NB4 (cell line): Measurements from ENCODE around the gene MACROD2.

ENCODE experiments used
- DNase-seq: peaks from one replicate; pipeline ENCODE4 v3.0.0; 2010; ENCODE audit warnings: low read depth
- H3K4me3 ChIP-seq: one replicate; pipeline ENCODE4 v1.5.1; 2011; ENCODE audit warnings: mild to moderate bottlenecking, low read depth, low read length, moderate library complexity
- CTCF ChIP-seq: IDR thresholded peaks from one replicate; pipeline ENCODE4 v1.5.1; 2012; ENCODE audit warnings: low read depth, low read length
- MAX ChIP-seq: IDR thresholded peaks from 2 replicates; pipeline ENCODE4 v1.6.1; 2011; ENCODE audit warnings: low read depth, low read length
- MYC ChIP-seq: IDR thresholded peaks from 2 replicates; pipeline ENCODE4 v1.6.1; 2011; ENCODE audit warnings: low read depth, low read length
- POLR2A ChIP-seq: IDR thresholded peaks from 2 replicates; pipeline ENCODE4 v1.6.1; 2011; ENCODE audit warnings: mild to moderate bottlenecking; ENCODE audit not compliant: insufficient read length; ENCODE audit errors: extremely low read depth

MACROD2 gene

DNA sequence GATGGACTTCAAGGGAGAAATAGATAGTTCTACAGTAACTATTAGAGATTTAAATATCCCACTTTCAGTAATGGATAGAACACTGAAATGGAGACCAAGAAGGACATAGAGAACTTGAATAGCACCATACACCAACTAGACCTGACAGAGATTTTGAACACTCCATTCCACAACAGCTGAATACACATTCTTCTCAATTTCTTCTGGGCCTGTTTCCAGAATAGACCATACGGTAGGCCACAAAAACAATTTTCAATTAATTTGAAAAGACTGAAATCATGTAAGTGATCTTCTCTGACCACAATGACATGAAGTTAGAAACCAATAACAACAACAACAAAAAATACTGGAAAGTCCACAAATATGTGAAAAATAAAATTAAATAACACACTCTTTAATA, 1321.2 kb downstream of the MACROD2 start:
- H3K4me3 ChIP-seq, result no peak overlapping the region
- TF ChIP-seq MAX, result no peak
- no peak for TF ChIP-seq MYC
- no peak for TF ChIP-seq POLR2A
- TF ChIP-seq CTCF, result no peak
- no peak for DNase-seq

DNA sequence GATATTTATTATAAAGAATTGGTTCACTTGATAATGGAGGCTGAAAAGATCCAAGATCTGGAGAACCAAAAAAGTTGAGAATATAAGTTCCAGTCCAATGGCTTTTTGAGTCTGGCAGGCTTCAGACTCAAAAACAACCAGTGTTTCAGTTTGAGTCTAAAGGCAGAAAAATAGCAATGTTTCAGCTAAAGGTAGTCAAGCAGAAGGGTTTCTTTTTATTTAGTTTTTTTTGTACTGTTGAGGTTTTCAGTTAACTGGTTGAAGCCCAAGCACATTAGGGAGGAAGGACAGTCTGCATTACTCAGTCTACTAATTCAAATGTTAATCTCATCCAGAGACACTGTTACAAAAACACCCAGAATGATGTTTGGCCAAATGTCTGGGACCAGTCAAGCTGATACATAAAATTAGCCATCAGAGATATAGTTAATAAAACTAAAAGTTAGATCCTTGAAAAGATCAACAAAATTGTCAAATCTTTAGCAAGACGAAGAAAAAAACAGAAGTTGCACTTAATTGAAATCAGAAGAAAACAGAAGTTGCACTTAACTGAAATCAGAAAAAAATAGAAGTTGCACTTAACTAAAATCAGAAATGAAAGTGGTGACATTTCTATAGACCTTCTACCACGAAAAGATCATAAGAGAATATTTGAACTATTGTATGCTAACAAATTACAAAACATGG, 1322.4 kb downstream of the MACROD2 start:
- TF ChIP-seq MYC, result no peak
- TF ChIP-seq POLR2A, result no peak
- no peak for TF ChIP-seq MAX
- TF ChIP-seq CTCF, result no peak
- H3K4me3 ChIP-seq, result no peak overlapping the region
- no peak for DNase-seq

GRCh38 chr20:15318682-15319081, 1323.4 kb downstream of the MACROD2 start:
- no peak for DNase-seq
- TF ChIP-seq MYC (no peak), CTCF (no peak), MAX (no peak), POLR2A (no peak)
- H3K4me3 ChIP-seq, result no peak overlapping the region

GRCh38 chr20:15319439-15319838, 1324.1 kb downstream of the MACROD2 start:
- DNase-seq, result no peak
- H3K4me3 ChIP-seq, result no peak overlapping the region
- TF ChIP-seq CTCF (no peak), POLR2A (no peak), MAX (no peak), MYC (no peak)

DNA sequence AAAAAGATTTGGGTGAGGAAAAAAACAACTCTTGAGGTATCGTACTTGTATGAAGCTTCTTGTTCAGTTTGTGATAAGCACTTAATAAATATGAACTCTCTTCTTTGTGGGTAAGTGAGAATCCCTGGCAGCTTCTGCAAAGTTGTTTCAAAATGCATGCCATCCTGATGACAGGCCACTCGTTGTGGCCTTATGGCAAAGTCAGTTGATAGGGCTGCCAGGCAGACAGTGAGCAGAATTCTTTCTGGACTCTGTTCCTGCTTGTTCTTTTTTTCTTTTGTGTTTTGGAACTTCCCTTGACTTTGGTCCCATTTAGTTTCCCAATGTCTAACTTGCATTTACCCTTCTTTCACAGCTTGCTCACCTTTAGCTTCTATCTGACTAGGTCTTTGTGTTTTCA, 1325.6 kb downstream of the MACROD2 start:
- TF ChIP-seq POLR2A, result no peak
- DNase-seq, result no peak
- H3K4me3 ChIP-seq, result no peak overlapping the region

DNA sequence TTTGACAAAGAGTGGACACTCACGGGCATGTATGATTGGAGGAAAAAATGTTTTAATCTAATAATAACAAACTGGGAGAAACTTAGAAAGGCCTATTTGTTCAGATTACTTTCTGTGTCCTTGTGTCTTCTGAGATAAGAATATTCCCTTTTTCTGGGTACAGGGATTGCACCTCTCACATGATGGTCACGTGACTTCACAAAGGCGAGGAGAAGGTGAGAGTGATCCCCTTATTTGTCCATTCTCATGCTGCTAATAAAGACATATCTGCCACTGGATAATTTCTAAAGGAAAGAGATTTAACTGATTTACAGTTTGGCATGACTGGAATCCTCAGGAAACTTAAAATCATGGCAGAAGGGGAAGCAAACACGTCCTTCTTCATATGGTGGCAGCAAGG, 1331.8 kb downstream of the MACROD2 start:
- no peak for DNase-seq
- H3K4me3 ChIP-seq, result no peak overlapping the region
- TF ChIP-seq POLR2A, result no peak
- TF ChIP-seq CTCF, result no peak
- no peak for TF ChIP-seq MYC
- TF ChIP-seq MAX, result no peak
